Measurements from ENCODE around the gene DNAJC1.

DNA sequence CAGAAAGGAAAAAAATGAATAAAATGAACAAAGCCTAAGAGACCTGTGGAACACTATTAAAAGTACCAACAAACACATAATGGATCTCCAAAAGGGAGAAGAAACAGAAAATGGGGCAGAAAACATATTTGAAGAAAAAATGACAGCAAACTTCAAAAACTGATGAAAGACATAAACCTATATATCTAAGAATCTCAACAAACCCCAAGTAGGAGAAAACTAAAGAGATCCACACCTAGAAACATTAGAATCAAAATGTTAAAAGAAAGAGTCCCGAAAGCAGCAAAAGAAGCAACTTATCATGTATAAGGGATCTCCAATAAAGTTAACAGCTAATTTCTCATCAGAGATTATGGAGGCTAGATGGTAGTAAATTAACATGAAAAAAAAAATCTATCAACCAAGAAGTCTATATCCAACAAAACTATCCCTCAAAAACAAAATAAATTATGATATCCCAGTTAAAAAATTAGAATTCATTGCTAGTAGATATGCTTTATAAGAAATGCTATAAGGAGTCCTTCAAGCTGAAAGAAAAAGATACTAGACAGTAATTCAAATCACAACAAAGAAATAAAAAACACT is 68.0 kb downstream of the DNAJC1 start:
- TF ChIP-seq CTCF (IDR thresholded peaks at IDR 0.05; ENCODE audit: insufficient read depth, low read depth, low read length) = no peak
- TF ChIP-seq EZH2 (IDR thresholded peaks at IDR 0.05; ENCODE audit: insufficient read depth, low read length) = no peak

Measured in astrocyte (in vitro differentiated cells and primary cell).